SU-DHL-6 (cell line): ENCODE measurements around the gene MCM5.

Experiments used
- H2AFZ ChIP-seq: fragments of 200-600 bp; sonication (generic); 2 replicates; pipeline ENCODE4 v1.6.1; 2014; ENCODE audit warnings: low read depth, mild to moderate bottlenecking, moderate library complexity, mixed read lengths, antibody characterized with exemption, low read length; ENCODE audit not compliant: severe bottlenecking
- H3F3A ChIP-seq: fragments of 200-600 bp; shearing (Covaris generic); 2 replicates; pipeline ENCODE4 v1.6.0; 2016; ENCODE audit warnings: antibody characterized with exemption, mild to moderate bottlenecking; ENCODE audit not compliant: insufficient read depth
- H3K27ac ChIP-seq: fragments of 200-600 bp; sonication (generic); 2 replicates; pipeline ENCODE4 v1.5.1; 2016; ENCODE audit warnings: low read depth, mild to moderate bottlenecking, low read length, moderate library complexity, mixed read lengths
- H3K27me3 ChIP-seq: fragments of 200-600 bp; sonication (generic), shearing (Covaris generic); 2 replicates; pipeline ENCODE4 v1.6.0; 2014; ENCODE audit warnings: mild to moderate bottlenecking, low read length
- H3K36me3 ChIP-seq: fragments of 200-600 bp; sonication (generic); 2 replicates; pipeline ENCODE4 v1.6.1; 2014; ENCODE audit warnings: mild to moderate bottlenecking, low read length, mixed read lengths
- H3K4me2 ChIP-seq: fragments of 300-600, 200-600 bp; shearing (Covaris generic), sonication (generic); 2 replicates; pipeline ENCODE4 v1.6.0; 2014; ENCODE audit warnings: low read length, low read depth, mild to moderate bottlenecking; ENCODE audit not compliant: poor library complexity, severe bottlenecking
- H3K4me3 ChIP-seq: fragments of 200-600 bp; sonication (generic); 2 replicates; pipeline ENCODE4 v1.5.1; 2014; ENCODE audit warnings: antibody characterized with exemption, low read length, mild to moderate bottlenecking, mixed read lengths; ENCODE audit not compliant: insufficient read depth, poor library complexity, severe bottlenecking
- H3K79me2 ChIP-seq: fragments of 200-600 bp; sonication (generic); 2 replicates; pipeline ENCODE4 v1.6.1; 2014; ENCODE audit warnings: mild to moderate bottlenecking, low read length, moderate library complexity; ENCODE audit not compliant: insufficient read depth
- H3K9ac ChIP-seq: fragments of 200-600 bp; sonication (generic); 2 replicates; pipeline ENCODE4 v1.7.0; 2014; ENCODE audit warnings: mild to moderate bottlenecking, low read length
- H3K9me2 ChIP-seq: fragments of 200-600 bp; sonication (generic); replicated peaks from 2 replicates; pipeline ENCODE4 v1.6.1; 2014; ENCODE audit warnings: low read length; ENCODE audit not compliant: insufficient read depth
- H3K9me3 ChIP-seq: fragments of 200-600 bp; sonication (generic); 2 replicates; pipeline ENCODE4 v1.6.1; 2014; ENCODE audit warnings: low read length, mixed read lengths; ENCODE audit not compliant: insufficient read depth
- H4K20me1 ChIP-seq: fragments of 200-600 bp; sonication (generic); 2 replicates; pipeline ENCODE4 v1.6.1; 2014; ENCODE audit warnings: low read depth, mild to moderate bottlenecking, antibody characterized with exemption, low read length, moderate library complexity, mixed read lengths
- CTCF ChIP-seq: fragments of 200-600 bp; sonication (generic); IDR thresholded peaks from one replicate; pipeline ENCODE4 v1.5.1; 2017; ENCODE audit warnings: antibody characterized with exemption, mild to moderate bottlenecking, low read length, moderate library complexity; ENCODE audit not compliant: insufficient read depth, poor library complexity, severe bottlenecking
- EZH2phosphoT487 ChIP-seq: fragments of 200-600 bp; sonication (generic), shearing (Covaris generic); conservative IDR thresholded peaks from 2 replicates; pipeline ENCODE4 v1.6.1; 2018; ENCODE audit warnings: mild to moderate bottlenecking, antibody characterized with exemption, low read length, moderate library complexity, mixed read lengths

The MCM5 gene

GRCh38 chr22:35399678-35400500 is at the start of gene MCM5:
Gene MCM5, plus strand, starts transcription at chr22:35400140. Its CDS starts 299 bp downstream, at chr22:35400439.
- TF ChIP-seq CTCF (no peak), EZH2phosphoT487 (no peak)
- peak within 1 kb of the TSS; percentile 78 for H3K4me3 ChIP-seq
- H2AFZ ChIP-seq = peak within 1 kb of the TSS; percentile 55

GRCh38 chr22:35350539-35351503 is 49.1 kb upstream of the MCM5 start:
- Histone ChIP-seq H3K9me3 (no peaks in the 10 kb centered on the region), H3K27ac (peak overlapping the region; percentile 58), H3K36me3 (no peaks in the 10 kb centered on the region), H3K9me2 (no peaks in the 10 kb centered on the region), H3K9ac (peak overlapping the region; percentile 65), H4K20me1 (no peaks in the 10 kb centered on the region), H3F3A (peaks cover 5% of the 10 kb centered on the region), H3K27me3 (no peaks in the 10 kb centered on the region), H2AFZ (peak overlapping the region; percentile 57), H3K79me2 (no peaks in the 10 kb centered on the region), H3K4me3 (peak overlapping the region; percentile 52), H3K4me2 (peak overlapping the region; percentile 84)
- TF ChIP-seq EZH2phosphoT487 (no peak), CTCF (peak; percentile 43)

More at GRCh38 chr22:35399678-35400500, at the start of gene MCM5:
- no peaks in the 10 kb centered on the region for H3K9me2 ChIP-seq
- H4K20me1 ChIP-seq = no peaks in the 10 kb centered on the region
- H3K27ac ChIP-seq = peak within 1 kb of the TSS; percentile 69
- H3K9ac ChIP-seq = peak within 1 kb of the TSS; percentile 89
- 0 out of 2 replicates have a peak, but pooled peaks cover 7% of the 10 kb centered on the region for H3F3A ChIP-seq
- peak within 1 kb of the TSS; percentile 98 for H3K4me2 ChIP-seq
- H3K27me3 ChIP-seq = no peaks in the 10 kb centered on the region
- peaks cover 23% of the 10 kb centered on the region for H3K79me2 ChIP-seq
- H3K9me3 ChIP-seq = no peaks in the 10 kb centered on the region
- peaks cover 10% of the 10 kb centered on the region; the same call in 1 of the 2 replicates for H3K36me3 ChIP-seq

- H3K36me3 ChIP-seq = no peaks in the 10 kb centered on the region
- no peaks in the 10 kb centered on the region for H3K27me3 ChIP-seq
- H3K9me3 ChIP-seq = no peaks in the 10 kb centered on the region
- no peaks in the 10 kb centered on the region for H3K9me2 ChIP-seq
- H3K4me2 ChIP-seq = peak overlapping the region; percentile 61
- TF ChIP-seq CTCF (peak; percentile 26), EZH2phosphoT487 (no peak)
- peaks cover 5% of the 10 kb centered on the region for H3F3A ChIP-seq
- H3K79me2 ChIP-seq = no peaks in the 10 kb centered on the region
- peak overlapping the region; percentile 91 for H3K27ac ChIP-seq
- H4K20me1 ChIP-seq = no peaks in the 10 kb centered on the region
- no peak overlapping the region for H3K4me3 ChIP-seq
- H3K9ac ChIP-seq = peak overlapping the region; percentile 54
- peak overlapping the region; percentile 93 for H2AFZ ChIP-seq
Observed at GRCh38 chr22:35352214-35353111, 47.5 kb upstream of the MCM5 start.
